Right cardiac atrium (tissue), 5 donors: ENCODE data around the gene CDC14A. TPM values are rescaled to one million over a fixed set of nuclear protein-coding genes. Genes with fewer than 3 reads are reported as not detected.

ENCODE experiments used
- ATAC-seq, 2 donors: fragments of 200-7000 bp; cut with Tn5 transposase; one replicate each; pipeline versions ENCODE4 v1.8.0 to v1.9.1; 2020; ENCODE audit warnings: moderate library complexity in 2 of 2, mild to moderate bottlenecking in 1 of 2
- DNase-seq, 3 donors: peaks; one replicate each; pipeline ENCODE4 v3.0.0-alpha.2; 2020
- H3K27ac ChIP-seq: one replicate; pipeline ENCODE4 v1.5.1; 2013; ENCODE audit warnings: mild to moderate bottlenecking, low read length, control low read depth, moderate library complexity
- H3K27me3 ChIP-seq: one replicate; pipeline ENCODE4 v1.6.1; 2013; ENCODE audit not compliant: control insufficient read depth, insufficient read depth
- H3K4me1 ChIP-seq: one replicate; pipeline ENCODE4 v1.6.1; 2013; ENCODE audit warnings: low read length; ENCODE audit not compliant: control insufficient read depth, insufficient read depth
- H3K4me3 ChIP-seq: one replicate; pipeline ENCODE4 v1.5.1; 2013; ENCODE audit warnings: low read length, control low read depth
- H3K9me3 ChIP-seq: one replicate; pipeline ENCODE4 v1.6.1; 2013; ENCODE audit warnings: low read length; ENCODE audit not compliant: control insufficient read depth
- WGBS: extraction: QIAGEN DNeasy Blood & Tissue Kit; methylation state at CpG from one replicate; pipeline ENCODE4 v1.1.7; 2013; 5-methylcytosine and 5-hydroxymethylcytosine counted together
- intact Hi-C, 4 donors: fragments of 100-400 bp; cut with DNase I; formaldehyde crosslinking; loops; one replicate each; pipeline versions ENCODE4 v1.11.0 to v1.14.0; 2022 to 2023
- polyA plus RNA-seq: library from polyadenylated mRNA; stranded (reverse); fragments of 200-250 nt; gene quantifications from one replicate; pipeline ENCODE4 v1.2.3, GENCODE V29; 2013
- total RNA-seq, 4 donors: library from RNA; stranded (reverse); fragmentation: NEBNext Ultra II Directional; extraction: Animal tissue kit (Norgen Biotek cat#: 25700); gene quantifications; one replicate each; pipeline ENCODE4 v1.2.1, GENCODE V29; 2021
- donor health status: healthy with polysubstance abuse.
- donor health status: DM: no; HTN: yes; CAD: no.
- donor health status: DM: no; HTN: no; CAD: no.
- donor health status: DM: no; HTN: yes; CAD: no; lungs with severe emphysema.
- donor health status: DM: yes; HTN: yes; CAD: no.

Gene CDC14A
- total and polyA plus RNA-seq, 5 donors: 1.9 to 5.2 (median 4.8) TPM

GRCh38 chr1:100445565-100445964, 93.3 kb downstream of the CDC14A start:
- intact Hi-C loops: no loop called here

GRCh38 chr1:100448366-100448765, 96.1 kb downstream of the CDC14A start:
- DNase-seq (no peak), ATAC-seq (no peak)
- intact Hi-C loops: no loop called here
- Histone ChIP-seq H3K4me1 (no peaks in the 10 kb centered on the region), H3K27me3 (no peaks in the 10 kb centered on the region), H3K4me3 (no peak overlapping the region), H3K27ac (no peak overlapping the region), H3K9me3 (no peaks in the 10 kb centered on the region)
- WGBS: 71% methylated on average over 1 of the region's 1 CpG

More at GRCh38 chr1:100445565-100445964, 93.3 kb downstream of the CDC14A start:
- no peaks in the 10 kb centered on the region for H3K4me1 ChIP-seq
- DNase-seq: no peak
- H3K27ac ChIP-seq: no peak overlapping the region
- H3K9me3 ChIP-seq: no peaks in the 10 kb centered on the region
- no peak for ATAC-seq
- H3K27me3 ChIP-seq: no peaks in the 10 kb centered on the region
- H3K4me3 ChIP-seq: no peak overlapping the region

- no peak overlapping the region for H3K4me3 ChIP-seq
- H3K27me3 ChIP-seq: no peaks in the 10 kb centered on the region
- H3K9me3 ChIP-seq: no peaks in the 10 kb centered on the region
- 79% methylated on average over 4 of the region's 4 CpGs for WGBS
- DNase-seq (no peak), ATAC-seq (no peak)
- intact Hi-C loops: no loop called here
- H3K4me1 ChIP-seq: no peaks in the 10 kb centered on the region
- H3K27ac ChIP-seq: no peak overlapping the region
Measured at GRCh38 chr1:100449477-100449876, 97.2 kb downstream of the CDC14A start.

GRCh38 chr1:100452641-100453040, 100.3 kb downstream of the CDC14A start:
- ATAC-seq: no peak
- no peak overlapping the region for H3K4me3 ChIP-seq
- H3K4me1 ChIP-seq: no peaks in the 10 kb centered on the region
- intact Hi-C loops: loop anchor here in 3 of 4 donors (5.0 to 10.0 kb wide), 4 partner anchors 98 to 648 kb away; partner anchors contain the start of genes CDC14A (in 2 of the 3) and RTCA (in 1 of the 3)
- no peak for DNase-seq
- 80% methylated on average over 1 of the region's 1 CpG for WGBS
- H3K9me3 ChIP-seq: no peaks in the 10 kb centered on the region
- H3K27ac ChIP-seq: no peak overlapping the region
- no peaks in the 10 kb centered on the region for H3K27me3 ChIP-seq

- H3K9me3 ChIP-seq: no peaks in the 10 kb centered on the region
- ATAC-seq: no peak
Measured at GRCh38 chr1:100455478-100456072, 103.3 kb downstream of the CDC14A start.

GRCh38 chr1:100456880-100457279, 104.6 kb downstream of the CDC14A start:
- Histone ChIP-seq H3K27ac (no peak overlapping the region), H3K4me3 (no peak overlapping the region), H3K4me1 (no peaks in the 10 kb centered on the region), H3K27me3 (no peaks in the 10 kb centered on the region), H3K9me3 (no peaks in the 10 kb centered on the region)
- intact Hi-C loops: loop anchor here (5.0 to 10.0 kb wide), 4 partner anchors 102 to 652 kb away; partner anchors contain the start of genes CDC14A (in 1 of the 4) and RTCA (in 1 of the 4)
- no peak for DNase-seq
- WGBS: 80% methylated on average over 2 of the region's 2 CpGs
- ATAC-seq: no peak

More at GRCh38 chr1:100455478-100456072, 103.3 kb downstream of the CDC14A start:
- intact Hi-C loops: loop anchor here (5.0 to 10.0 kb wide), 4 partner anchors 101 to 651 kb away; partner anchors contain the start of genes CDC14A (in 1 of the 4) and RTCA (in 1 of the 4)
- DNase-seq: no peak
- Histone ChIP-seq H3K4me1 (no peaks in the 10 kb centered on the region), H3K27ac (no peak overlapping the region), H3K27me3 (no peaks in the 10 kb centered on the region), H3K4me3 (no peak overlapping the region)

GRCh38 chr1:100457683-100458082, 105.4 kb downstream of the CDC14A start:
- 86% methylated on average over 2 of the region's 2 CpGs for WGBS
- H3K27me3 ChIP-seq: no peaks in the 10 kb centered on the region
- no peaks in the 10 kb centered on the region for H3K4me1 ChIP-seq
- intact Hi-C loops: loop anchor here (5.0 to 10.0 kb wide), 4 partner anchors 103 to 653 kb away; partner anchors contain the start of genes CDC14A (in 1 of the 4) and RTCA (in 1 of the 4)
- DNase-seq (no peak), ATAC-seq (no peak)
- H3K9me3 ChIP-seq: no peaks in the 10 kb centered on the region
- no peak overlapping the region for H3K4me3 ChIP-seq
- H3K27ac ChIP-seq: no peak overlapping the region

- intact Hi-C loops: loop anchor here (5.0 to 10.0 kb wide), 4 partner anchors 104 to 654 kb away; partner anchors contain the start of genes CDC14A (in 1 of the 4) and RTCA (in 1 of the 4)
- no peak for DNase-seq
- Histone ChIP-seq H3K4me3 (no peak overlapping the region), H3K27ac (no peak overlapping the region), H3K9me3 (no peaks in the 10 kb centered on the region), H3K4me1 (no peaks in the 10 kb centered on the region), H3K27me3 (no peaks in the 10 kb centered on the region)
- 53% methylated on average over 6 of the region's 6 CpGs for WGBS
- no peak for ATAC-seq
Measured at GRCh38 chr1:100458661-100459357, 106.5 kb downstream of the CDC14A start.

GRCh38 chr1:100459358-100460114, 107.2 kb downstream of the CDC14A start:
- no peak overlapping the region for H3K4me3 ChIP-seq
- ATAC-seq (peak; percentile 86 to 91), DNase-seq (peak; percentile 71 to 82 (median 81))
- H3K27ac ChIP-seq: no peak overlapping the region
- intact Hi-C loops: loop anchor here (5.0 to 10.0 kb wide), 5 partner anchors 105 to 655 kb away; partner anchors contain the start of genes CDC14A (in 1 of the 4) and RTCA (in 1 of the 4)
- 18% methylated on average over 12 of the region's 12 CpGs for WGBS
- no peaks in the 10 kb centered on the region for H3K27me3 ChIP-seq
- H3K9me3 ChIP-seq: no peaks in the 10 kb centered on the region
- H3K4me1 ChIP-seq: no peaks in the 10 kb centered on the region

- DNase-seq (peak; percentile 38 to 71 (median 67)), ATAC-seq (peak; percentile 75 to 90)
- no peaks in the 10 kb centered on the region for H3K27me3 ChIP-seq
- H3K9me3 ChIP-seq: no peaks in the 10 kb centered on the region
- no peak overlapping the region for H3K27ac ChIP-seq
- 49% methylated on average over 4 of the region's 4 CpGs for WGBS
- H3K4me1 ChIP-seq: no peaks in the 10 kb centered on the region
- no peak overlapping the region for H3K4me3 ChIP-seq
- intact Hi-C loops: loop anchor here (5.0 to 10.0 kb wide), 2 partner anchors 406 to 656 kb away; no protein-coding TSS in a partner anchor
Measured at GRCh38 chr1:100461222-100461621, 108.9 kb downstream of the CDC14A start.
